Epidermal melanocyte (primary cell): ENCODE results near the gene TMEM121.
"Not testable (repeated sequence)": the region's sequence is repeated elsewhere in the genome, so short reads cannot be mapped to it uniquely, and the experiment has no call there.

ENCODE experiments used
- DNase-seq: peaks from one replicate; pipeline ENCODE4 v3.0.0; 2011; ENCODE audit warnings: low spot score; ENCODE audit not compliant: insufficient read length

Gene TMEM121

GRCh38 chr14:105568859-105569766 lies 42.7 kb downstream of the TMEM121 start:
- DNase-seq, result no peak

GRCh38 chr14:105570482-105570881 lies 44.1 kb downstream of the TMEM121 start:
- DNase-seq, result no peak

- DNase-seq, result not testable (repeated sequence)
These were observed 45.0 kb downstream of the TMEM121 start for GRCh38 chr14:105571181-105571951.

- DNase-seq, result not testable (repeated sequence)
These were observed 45.7 kb downstream of the TMEM121 start for GRCh38 chr14:105572063-105572462.

GRCh38 chr14:105573841-105574240 lies 47.5 kb downstream of the TMEM121 start:
- DNase-seq, result not testable (repeated sequence)

GRCh38 chr14:105574411-105574810 lies 48.0 kb downstream of the TMEM121 start:
- DNase-seq, result not testable (repeated sequence)

GRCh38 chr14:105575016-105575700 lies 48.8 kb downstream of the TMEM121 start:
- DNase-seq, result not testable (repeated sequence)

- DNase-seq, result no peak
These were observed 50.2 kb downstream of the TMEM121 start for GRCh38 chr14:105576525-105577088.

- DNase-seq, result no peak
These were observed 51.0 kb downstream of the TMEM121 start for GRCh38 chr14:105577314-105577861.

- DNase-seq, result no peak
These were observed 51.7 kb downstream of the TMEM121 start for GRCh38 chr14:105578070-105578469.

- DNase-seq, result not testable (repeated sequence)
These were observed 52.8 kb downstream of the TMEM121 start for GRCh38 chr14:105579221-105579620.
